ENCODE results near the gene PGM2. TPM values are rescaled to one million over a fixed set of nuclear protein-coding genes. Genes with fewer than 3 reads are reported as not detected.

The PGM2 gene
- total RNA-seq, 3 donors from 2014 or later (not counting 1 experiment from before 2014, with no cell fraction given) = 18.7 to 31.9 (median 27.1) TPM

DNA sequence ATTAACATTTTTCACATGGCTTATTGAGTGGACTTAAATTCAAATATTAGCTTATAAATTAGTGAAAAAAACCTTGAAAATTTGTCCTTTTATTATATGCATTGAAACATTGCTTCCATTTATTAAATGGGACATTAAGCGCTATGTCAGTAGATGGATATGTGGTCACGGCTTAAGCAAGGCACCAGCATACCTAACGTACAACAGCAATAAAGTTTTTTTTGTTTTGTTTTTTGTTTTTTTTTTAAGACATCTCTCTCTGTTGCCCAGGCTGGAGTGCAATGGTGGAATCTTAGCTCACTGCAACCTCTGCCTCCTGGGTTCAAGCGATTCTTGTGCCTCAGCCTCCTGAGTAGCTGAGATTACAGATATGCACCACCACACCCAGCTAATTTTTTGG lies 31.6 kb downstream of the PGM2 start:
- H3K27me3 Mint-ChIP-seq (ENCODE audit: low read depth in 2 of 2) = no peaks in the 10 kb centered on the region
- intact Hi-C loops (cut with micrococcal nuclease) = no loop called here
- peaks cover 13% of the 10 kb centered on the region for H3K36me3 Mint-ChIP-seq
- Histone ChIP-seq H3K4me3 (ENCODE audit: low read length) (no peak overlapping the region), H3K36me3 (ENCODE audit: control insufficient read depth, insufficient read depth, low read length) (peaks cover 59% of the 10 kb centered on the region), H3K27me3 (ENCODE audit: control insufficient read depth, insufficient read depth, low read length) (no peaks in the 10 kb centered on the region), H3K4me1 (ENCODE audit: control insufficient read depth, insufficient read depth, low read length) (no peaks in the 10 kb centered on the region), H3K27ac (ENCODE audit: low read length) (no peak overlapping the region), H3K9me3 (ENCODE audit: control insufficient read depth, insufficient read depth, low read length) (no peaks in the 10 kb centered on the region)
- no peak overlapping the region for H3K27ac Mint-ChIP-seq
- no peaks in the 10 kb centered on the region for H3K9me3 Mint-ChIP-seq
- TF ChIP-seq, protein P1, sequence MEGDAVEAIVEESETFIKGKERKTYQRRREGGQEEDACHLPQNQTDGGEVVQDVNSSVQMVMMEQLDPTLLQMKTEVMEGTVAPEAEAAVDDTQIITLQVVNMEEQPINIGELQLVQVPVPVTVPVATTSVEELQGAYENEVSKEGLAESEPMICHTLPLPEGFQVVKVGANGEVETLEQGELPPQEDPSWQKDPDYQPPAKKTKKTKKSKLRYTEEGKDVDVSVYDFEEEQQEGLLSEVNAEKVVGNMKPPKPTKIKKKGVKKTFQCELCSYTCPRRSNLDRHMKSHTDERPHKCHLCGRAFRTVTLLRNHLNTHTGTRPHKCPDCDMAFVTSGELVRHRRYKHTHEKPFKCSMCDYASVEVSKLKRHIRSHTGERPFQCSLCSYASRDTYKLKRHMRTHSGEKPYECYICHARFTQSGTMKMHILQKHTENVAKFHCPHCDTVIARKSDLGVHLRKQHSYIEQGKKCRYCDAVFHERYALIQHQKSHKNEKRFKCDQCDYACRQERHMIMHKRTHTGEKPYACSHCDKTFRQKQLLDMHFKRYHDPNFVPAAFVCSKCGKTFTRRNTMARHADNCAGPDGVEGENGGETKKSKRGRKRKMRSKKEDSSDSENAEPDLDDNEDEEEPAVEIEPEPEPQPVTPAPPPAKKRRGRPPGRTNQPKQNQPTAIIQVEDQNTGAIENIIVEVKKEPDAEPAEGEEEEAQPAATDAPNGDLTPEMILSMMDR (IDR thresholded peaks at IDR 0.05) = no peak
- H3K4me1 Mint-ChIP-seq = no peaks in the 10 kb centered on the region
- H3K4me3 Mint-ChIP-seq = no peak overlapping the region
- DNase-seq = no peak
- ATAC-seq = no peak
- WGBS (ENCODE audit: insufficient coverage) = no CpG with 5 or more reads among the region's 4 CpGs

GRCh38 chr4:37858872-37859271 lies 32.4 kb downstream of the PGM2 start:
- H3K9me3 Mint-ChIP-seq = no peaks in the 10 kb centered on the region
- DNase-seq = no peak
- H3K27me3 Mint-ChIP-seq (ENCODE audit: low read depth in 2 of 2) = no peaks in the 10 kb centered on the region
- H3K27ac ChIP-seq (ENCODE audit: low read length) = no peak overlapping the region
- H3K4me3 ChIP-seq (ENCODE audit: low read length) = no peak overlapping the region
- H3K9me3 ChIP-seq (ENCODE audit: control insufficient read depth, insufficient read depth, low read length) = no peaks in the 10 kb centered on the region
- no peak for ATAC-seq
- H3K27ac Mint-ChIP-seq = no peak overlapping the region
- no peaks in the 10 kb centered on the region for H3K4me1 ChIP-seq (ENCODE audit: control insufficient read depth, insufficient read depth, low read length)
- peaks cover 13% of the 10 kb centered on the region for H3K36me3 Mint-ChIP-seq
- TF ChIP-seq, protein P1 (IDR thresholded peaks at IDR 0.05) = no peak
- H3K4me1 Mint-ChIP-seq = no peaks in the 10 kb centered on the region
- intact Hi-C loops (cut with micrococcal nuclease) = no loop called here
- peaks cover 59% of the 10 kb centered on the region for H3K36me3 ChIP-seq (ENCODE audit: control insufficient read depth, insufficient read depth, low read length)
- no peak overlapping the region for H3K4me3 Mint-ChIP-seq
- H3K27me3 ChIP-seq (ENCODE audit: control insufficient read depth, insufficient read depth, low read length) = no peaks in the 10 kb centered on the region

GRCh38 chr4:37860266-37860665 lies 33.8 kb downstream of the PGM2 start:
- Histone ChIP-seq H3K27ac (ENCODE audit: low read length) (no peak overlapping the region), H3K4me3 (ENCODE audit: low read length) (no peak overlapping the region), H3K36me3 (ENCODE audit: control insufficient read depth, insufficient read depth, low read length) (peaks cover 51% of the 10 kb centered on the region), H3K9me3 (ENCODE audit: control insufficient read depth, insufficient read depth, low read length) (no peaks in the 10 kb centered on the region), H3K4me1 (ENCODE audit: control insufficient read depth, insufficient read depth, low read length) (no peaks in the 10 kb centered on the region), H3K27me3 (ENCODE audit: control insufficient read depth, insufficient read depth, low read length) (no peaks in the 10 kb centered on the region)
- no CpG with 5 or more reads among the region's 1 CpG for WGBS (ENCODE audit: insufficient coverage)
- ATAC-seq (no peak), DNase-seq (no peak)
- H3K4me3 Mint-ChIP-seq = no peak overlapping the region
- H3K27me3 Mint-ChIP-seq (ENCODE audit: low read depth in 2 of 2) = no peaks in the 10 kb centered on the region
- peaks cover 9% of the 10 kb centered on the region for H3K36me3 Mint-ChIP-seq
- no peaks in the 10 kb centered on the region for H3K4me1 Mint-ChIP-seq
- intact Hi-C loops (cut with micrococcal nuclease) = no loop called here
- no peaks in the 10 kb centered on the region for H3K9me3 Mint-ChIP-seq
- TF ChIP-seq, protein P1 (IDR thresholded peaks at IDR 0.05) = no peak
- H3K27ac Mint-ChIP-seq = no peak overlapping the region

DNA sequence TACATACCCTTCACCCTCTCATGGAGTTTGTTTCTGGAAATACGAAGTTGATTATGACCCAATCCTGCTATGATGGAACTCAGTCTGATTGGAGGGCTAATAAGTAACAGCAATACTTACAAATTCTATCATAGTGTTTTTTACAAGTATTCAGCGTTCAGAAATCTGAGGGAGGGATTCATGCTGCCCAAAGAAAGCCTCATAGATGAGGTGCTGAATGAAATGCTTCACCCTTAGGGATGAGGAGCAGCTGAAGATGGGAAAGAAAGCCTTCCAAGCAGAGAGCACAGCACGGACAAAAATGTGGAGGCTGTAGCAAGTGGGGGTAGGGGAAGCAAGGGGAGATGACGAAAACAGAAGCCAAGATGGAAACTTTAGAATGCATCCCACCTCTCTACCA lies 36.5 kb downstream of the PGM2 start:
- Histone ChIP-seq H3K27me3 (ENCODE audit: control insufficient read depth, insufficient read depth, low read length) (no peaks in the 10 kb centered on the region), H3K9me3 (ENCODE audit: control insufficient read depth, insufficient read depth, low read length) (no peaks in the 10 kb centered on the region), H3K4me3 (ENCODE audit: low read length) (no peak overlapping the region), H3K4me1 (ENCODE audit: control insufficient read depth, insufficient read depth, low read length) (no peaks in the 10 kb centered on the region), H3K27ac (ENCODE audit: low read length) (no peak overlapping the region), H3K36me3 (ENCODE audit: control insufficient read depth, insufficient read depth, low read length) (peaks cover 41% of the 10 kb centered on the region)
- Mint-ChIP-seq H3K4me3 (no peak overlapping the region), H3K36me3 (peaks cover 14% of the 10 kb centered on the region), H3K9me3 (no peaks in the 10 kb centered on the region), H3K27ac (no peak overlapping the region), H3K4me1 (no peaks in the 10 kb centered on the region), H3K27me3 (ENCODE audit: low read depth in 2 of 2) (no peaks in the 10 kb centered on the region)
- ATAC-seq = no peak
- WGBS (ENCODE audit: insufficient coverage) = 100% methylated on average over 2 of the region's 4 CpGs
- TF ChIP-seq, protein P1 (IDR thresholded peaks at IDR 0.05) = no peak
- intact Hi-C loops (cut with micrococcal nuclease) = no loop called here
- no peak for DNase-seq

All from natural killer cell (primary cell).